Measurements from ENCODE around the gene IER3.

IER3 gene

DNA sequence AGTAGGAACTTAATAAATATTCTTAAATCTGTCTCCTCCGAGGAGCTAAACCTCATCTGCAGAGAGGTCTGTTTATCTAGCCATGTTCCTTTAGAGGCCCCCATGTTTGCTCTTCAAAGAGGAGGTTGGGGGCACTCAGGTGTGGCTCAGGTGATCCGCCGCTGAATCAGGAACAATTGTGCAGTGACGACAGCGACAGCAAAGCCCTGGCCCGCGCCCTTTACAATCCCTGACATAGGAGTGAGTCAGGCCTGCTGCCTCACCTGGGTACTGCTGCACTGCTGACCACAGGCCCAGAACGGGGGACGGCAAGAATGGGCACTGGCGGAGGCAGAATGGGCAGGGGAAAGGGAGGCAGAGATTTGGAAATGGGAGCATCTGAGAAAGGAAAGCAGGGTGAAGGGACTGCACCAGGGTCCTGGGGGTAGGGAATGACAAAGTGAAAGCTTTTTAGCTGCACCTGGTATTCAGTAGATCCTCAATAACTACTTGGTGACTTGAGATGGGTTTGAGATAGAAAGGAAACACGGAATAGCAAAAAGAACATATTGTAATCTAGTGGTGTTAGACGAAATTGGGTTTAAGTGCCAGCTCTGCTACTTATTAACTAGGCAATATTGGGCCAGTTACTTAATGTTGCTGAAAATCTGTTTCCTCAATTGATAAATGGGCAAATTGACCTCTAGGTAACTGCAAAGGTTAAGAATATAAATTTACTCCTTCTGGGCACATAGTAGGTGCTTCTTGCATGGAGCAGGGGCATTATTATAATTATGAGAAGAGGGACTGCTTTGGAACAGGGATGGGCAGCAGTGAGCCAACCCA is 5.4 kb upstream of the IER3 start:
- no peak for DNase-seq (ENCODE audit: insufficient read length, low spot score)
- FAIRE-seq: no peak

DNA sequence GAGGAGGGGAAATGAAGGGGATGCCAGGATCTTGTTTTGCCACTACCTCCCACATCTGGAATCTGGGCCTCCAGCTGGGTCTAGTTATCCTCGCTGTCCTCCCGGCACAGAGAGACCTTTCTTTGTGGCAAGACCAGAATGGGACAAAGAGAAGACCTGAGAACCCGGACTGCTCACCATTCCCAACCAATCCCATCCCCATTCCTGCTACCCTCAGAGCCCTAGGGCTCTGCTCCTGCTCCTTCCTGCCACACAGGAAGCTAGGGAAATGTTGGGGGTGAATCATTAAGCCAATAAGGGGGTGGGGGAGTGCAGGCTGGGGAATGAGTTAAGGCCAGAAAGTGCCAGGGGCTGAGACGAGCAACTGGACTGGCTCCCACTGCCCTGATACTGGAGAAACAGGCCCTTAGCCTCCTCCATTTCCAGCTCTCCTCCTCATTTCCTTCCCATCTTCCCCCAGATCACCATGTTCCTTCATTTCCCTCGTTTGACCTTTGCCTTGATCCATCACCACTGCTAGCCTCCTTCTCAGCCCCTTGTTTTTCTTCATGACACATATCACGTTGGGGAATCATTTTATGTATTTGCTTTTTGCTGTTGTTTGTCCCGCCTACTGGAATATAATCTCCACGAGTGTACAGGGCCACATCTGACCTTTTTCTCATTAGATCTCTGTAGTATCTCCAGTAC is 4.6 kb upstream of the IER3 start:
- FAIRE-seq: no peak
- DNase-seq (ENCODE audit: insufficient read length, low spot score): no peak

- FAIRE-seq (no peak), DNase-seq (ENCODE audit: insufficient read length, low spot score) (no peak)
Observed at GRCh38 chr6:30747902-30748769, 3.8 kb upstream of the IER3 start.

DNA sequence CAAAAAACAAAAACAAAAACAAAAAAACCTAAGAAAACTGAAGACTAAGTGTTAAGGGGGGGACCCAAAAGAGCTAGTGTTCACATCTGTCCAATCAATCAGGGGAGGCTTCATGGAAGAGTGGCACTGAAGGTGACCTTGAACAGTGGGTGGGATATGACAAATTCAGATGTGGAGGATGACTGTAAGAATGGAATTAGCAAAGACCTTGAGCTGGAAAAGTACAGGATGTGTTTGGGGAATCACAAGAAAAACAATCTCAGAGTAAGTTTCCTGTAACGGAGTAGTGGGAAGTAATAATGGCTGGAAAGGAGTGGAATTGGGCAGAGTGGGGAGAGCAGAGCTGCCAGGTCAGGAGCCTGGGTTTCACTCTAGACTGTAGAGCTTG is 2.9 kb upstream of the IER3 start:
- DNase-seq (ENCODE audit: insufficient read length, low spot score) (no peak), FAIRE-seq (no peak)

- FAIRE-seq (no peak), DNase-seq (ENCODE audit: insufficient read length, low spot score) (no peak)
Observed at GRCh38 chr6:30743099-30744053, 971 bp downstream of the IER3 start.

DNA sequence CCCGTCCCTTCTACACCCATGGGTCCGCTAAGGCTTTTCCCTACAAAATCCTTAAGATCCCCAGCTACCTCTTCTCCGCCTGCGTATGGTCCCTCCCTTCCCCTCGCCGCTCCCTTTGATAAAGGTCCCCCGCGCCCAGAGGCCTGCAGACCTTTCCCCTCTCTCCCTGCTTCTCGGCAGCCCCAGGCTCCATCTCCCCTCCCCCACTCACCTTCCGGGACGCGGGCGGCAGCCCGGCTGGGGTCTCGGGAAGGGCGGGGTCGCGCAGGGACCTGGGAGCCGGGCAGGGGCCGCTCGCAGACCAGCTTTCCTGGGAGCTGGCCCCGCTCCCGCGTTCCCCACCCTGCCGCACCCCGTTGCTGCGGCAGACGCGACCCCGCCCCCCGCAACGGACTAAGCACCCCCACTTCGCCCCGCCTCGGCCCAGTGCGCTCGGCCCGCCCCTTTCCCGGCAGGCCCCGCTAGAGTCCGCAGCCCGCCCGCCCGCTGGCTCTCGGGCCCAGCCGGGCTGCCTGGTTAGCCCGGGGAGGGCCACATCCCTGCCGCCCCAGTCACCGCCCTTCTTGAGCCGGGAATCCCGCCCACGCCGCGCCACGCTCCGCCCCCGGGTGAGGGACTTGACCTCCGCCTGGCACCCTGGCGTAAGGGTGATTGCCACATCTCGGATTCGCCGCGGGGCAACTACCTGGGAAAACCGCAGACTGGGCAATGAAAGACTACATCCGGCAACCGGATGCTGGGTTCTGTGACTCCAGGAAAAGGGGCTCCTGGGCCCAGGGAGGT is 1.8 kb downstream of the IER3 start, which contains the start of gene FLOT1:
Gene FLOT1 (minus strand): TSS at position 372 of the 783 bp plus-strand sequence. CDS start 498 bp downstream, outside the sequence.
- DNase-seq (ENCODE audit: insufficient read length, low spot score): peak; percentile 84
- peak; percentile 66 for FAIRE-seq

- FAIRE-seq: no peak
- no peak for DNase-seq (ENCODE audit: insufficient read length, low spot score)
Observed at GRCh38 chr6:30741789-30742315, 2.5 kb downstream of the IER3 start.

DNA sequence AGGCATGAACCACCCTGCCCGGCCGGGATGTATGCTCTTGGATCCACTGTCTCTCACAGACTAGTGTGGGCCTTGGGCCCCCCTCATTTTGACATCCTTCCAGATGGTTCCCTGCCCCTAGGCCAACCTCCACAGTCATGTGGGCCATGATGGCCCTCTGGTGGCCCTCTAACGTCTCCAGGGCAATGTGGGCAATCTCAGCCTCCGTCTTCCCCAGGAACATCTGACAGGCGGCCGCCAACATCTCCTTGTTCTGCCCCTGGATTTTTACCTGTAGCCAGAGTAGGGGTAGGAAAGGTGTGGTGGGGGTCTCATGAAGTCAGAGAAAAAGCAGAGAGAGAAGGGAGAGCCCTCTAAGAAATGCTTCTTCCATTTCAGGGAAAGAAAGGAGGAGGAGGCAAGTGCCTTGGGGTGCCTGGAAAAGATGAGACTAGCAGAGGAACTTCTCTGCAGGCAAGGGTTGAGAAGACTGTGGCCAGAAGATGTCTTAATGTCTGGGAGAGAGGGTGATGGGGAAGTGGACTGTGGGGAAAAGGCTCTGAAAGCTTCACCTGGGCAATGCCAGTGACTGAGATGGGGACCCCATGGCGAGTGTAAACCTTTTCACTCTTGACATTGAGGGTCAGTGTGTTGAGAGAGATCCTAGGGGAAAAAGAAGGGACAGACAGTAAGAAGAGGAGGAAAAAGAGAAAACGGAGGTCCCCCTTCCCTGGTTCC is 3.1 kb downstream of the IER3 start:
- FAIRE-seq (no peak), DNase-seq (ENCODE audit: insufficient read length, low spot score) (no peak)

GRCh38 chr6:30740540-30740870 is 3.8 kb downstream of the IER3 start:
- FAIRE-seq (no peak), DNase-seq (ENCODE audit: insufficient read length, low spot score) (no peak)

- FAIRE-seq: no peak
Observed at GRCh38 chr6:30738532-30738931, 5.8 kb downstream of the IER3 start.

GRCh38 chr6:30735668-30736314 is 8.6 kb downstream of the IER3 start:
- peak; percentile 67 for FAIRE-seq
- DNase-seq (ENCODE audit: insufficient read length, low spot score): no peak

More at GRCh38 chr6:30738532-30738931, 5.8 kb downstream of the IER3 start:
- no peak for DNase-seq (ENCODE audit: insufficient read length, low spot score)

DNA sequence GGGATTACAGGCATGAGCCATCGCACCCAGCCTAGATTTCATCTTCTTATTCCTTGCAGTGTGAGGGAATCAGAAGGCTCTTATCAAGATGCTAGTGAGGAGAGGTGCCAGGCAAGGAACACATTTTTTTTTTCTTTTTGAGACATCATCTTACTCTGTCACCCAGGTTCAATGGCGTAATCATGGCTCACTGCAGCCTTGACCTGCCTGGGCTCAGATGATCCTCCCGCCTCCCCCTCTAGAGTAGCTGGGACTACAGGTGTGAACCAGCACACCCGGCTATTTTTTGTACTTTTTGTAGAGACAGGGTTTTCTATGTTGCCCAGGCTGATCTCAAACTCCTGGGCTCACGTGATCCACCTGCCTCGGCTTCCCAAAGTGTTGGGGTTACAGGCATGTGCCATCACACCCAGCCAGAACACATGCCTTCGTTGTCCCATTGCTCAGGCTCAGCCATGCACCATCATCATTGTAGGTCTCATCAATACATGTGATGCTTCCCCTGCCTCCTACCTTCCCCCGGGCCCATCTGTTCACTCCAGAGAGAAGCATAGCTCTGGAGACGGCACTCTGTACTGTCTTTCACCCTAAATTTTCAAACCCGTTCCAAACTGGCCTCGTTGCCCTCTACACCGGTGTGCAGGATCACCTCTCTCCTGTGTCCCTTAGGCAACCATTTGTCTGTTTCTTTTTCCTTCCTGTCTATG is 12.0 kb downstream of the IER3 start:
- no peak for FAIRE-seq
- DNase-seq (ENCODE audit: insufficient read length, low spot score): no peak

DNA sequence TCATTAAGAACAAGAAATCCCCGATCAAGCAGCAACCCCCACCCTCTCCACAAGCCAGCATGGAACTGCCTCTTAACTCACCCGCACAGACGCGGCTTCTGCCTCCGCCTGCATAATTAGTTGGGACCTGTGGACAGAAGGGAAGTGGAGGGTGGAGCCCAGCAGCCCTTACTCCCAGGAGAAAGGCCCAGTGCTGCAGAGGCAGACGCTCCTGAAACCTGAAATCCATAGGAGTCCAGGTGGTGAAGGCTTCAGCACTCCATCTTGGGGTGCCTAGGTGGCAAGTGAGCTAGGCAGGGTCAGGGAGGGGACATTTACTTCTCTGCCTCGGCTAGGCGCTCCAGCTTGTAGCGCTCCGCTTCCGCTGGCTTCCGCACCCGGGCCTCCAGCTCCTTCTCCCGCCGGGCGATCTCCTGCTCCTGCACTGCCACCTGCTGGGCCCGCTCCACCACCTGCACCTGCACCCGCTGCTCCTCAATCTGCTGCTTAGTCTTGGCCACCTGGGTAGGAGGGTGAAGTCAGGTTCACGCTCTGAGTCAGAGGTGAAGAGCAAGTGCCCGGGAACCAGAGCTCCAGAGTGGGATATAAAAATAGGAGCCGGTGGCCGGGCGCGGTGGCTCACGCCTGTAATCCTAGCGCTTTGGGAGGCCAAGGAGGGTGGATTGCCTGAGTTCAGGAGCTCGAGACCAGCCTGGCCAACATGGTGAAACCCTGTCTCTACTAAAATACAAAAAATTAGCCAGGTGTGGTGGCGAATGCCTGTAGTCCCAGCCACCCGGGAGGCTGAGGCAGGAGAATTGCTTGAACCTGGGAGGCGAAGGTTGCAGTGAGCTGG is 13.5 kb downstream of the IER3 start:
- peak; percentile 89 for FAIRE-seq
- DNase-seq (ENCODE audit: insufficient read length, low spot score): peak; percentile 48

- DNase-seq (ENCODE audit: insufficient read length, low spot score) (no peak), FAIRE-seq (no peak)
Observed at GRCh38 chr6:30727920-30728553, 16.3 kb downstream of the IER3 start.

DNA sequence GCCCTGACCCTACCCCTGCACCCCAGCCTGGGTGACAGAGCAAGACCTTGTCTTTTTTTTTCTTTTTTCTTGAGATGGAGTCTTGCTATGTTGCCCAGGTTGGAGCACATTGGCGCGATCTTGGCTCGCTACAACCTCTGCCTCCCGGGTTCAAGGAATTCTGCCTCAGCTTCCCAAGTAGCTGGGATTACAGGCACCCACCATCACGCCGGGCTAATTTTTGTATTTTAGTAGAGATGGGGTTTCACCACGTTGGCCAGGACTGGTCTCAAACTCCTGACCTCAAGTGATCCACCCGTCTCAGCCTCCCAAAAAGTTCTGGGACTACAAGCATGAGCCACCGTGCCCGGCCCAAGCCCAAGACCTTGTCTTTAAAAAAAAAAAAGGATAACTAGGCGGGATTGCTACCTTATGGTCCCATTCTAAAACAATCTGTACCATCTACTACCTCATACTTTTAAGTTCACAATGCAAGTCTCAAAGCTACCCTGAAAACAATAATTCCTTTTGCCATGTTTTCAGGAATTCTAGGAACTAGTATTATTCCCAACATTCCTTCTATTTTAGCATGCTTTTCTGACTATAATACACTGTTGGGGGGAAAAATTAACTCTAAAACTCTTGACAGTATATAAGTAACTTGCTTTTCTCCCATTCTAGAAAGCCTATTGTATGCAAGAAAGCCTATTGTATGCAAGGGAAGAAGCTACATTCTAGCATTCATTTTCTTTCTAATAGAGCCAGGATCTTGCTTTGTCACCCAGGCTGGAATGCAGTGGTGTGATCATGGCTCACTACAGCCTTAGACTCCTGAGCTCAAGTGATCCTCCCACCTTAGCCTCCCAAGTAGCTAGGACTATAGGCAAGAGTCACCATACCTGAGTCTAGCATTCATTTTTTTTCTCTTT is 17.6 kb downstream of the IER3 start:
- FAIRE-seq (no peak), DNase-seq (ENCODE audit: insufficient read length, low spot score) (no peak)
